K562 (cell line): Measurements from ENCODE around the gene SEC24C. TPM values are rescaled to one million over a fixed set of nuclear protein-coding genes. Genes with fewer than 3 reads are reported as not detected.

Source experiments
- ATAC-seq: fragments of 200-7000 bp; cut with Tn5 transposase; 3 replicates; pipeline ENCODE4 v1.9.1; 2020; ENCODE audit warnings: moderate library complexity
- BruUV-seq: library from RNA; stranded (reverse); fragments of 400-500 nt; replicated peaks from 2 replicates; lab custom pipeline; 2021; lab: Mats Ljungman, UMichigan
- CTCF ChIA-PET: fragments of 300-600 bp; formaldehyde crosslinking; extraction: SDS; loops from one replicate; lab custom pipeline; 2021; ENCODE audit warnings: low intra/inter-chr PET ratio; lab: Yijun Ruan, JAX
- POLR2A ChIA-PET: fragments of 300-600, 350-650 bp; sonication (Branson Sonifier 250); formaldehyde crosslinking; extraction: SDS; loops from one replicate; lab custom pipeline; 2021; ENCODE audit warnings: antibody characterized with exemption, inconsistent platforms; lab: Yijun Ruan, JAX
- DNase-seq, 4 experiments: peaks; one replicate each; pipeline versions ENCODE4 v3.0.0 to v3.0.0-alpha.2; 2011 to 2018; ENCODE audit warnings: low spot score in 3 of 4, mixed read lengths in 3 of 4; ENCODE audit errors: extremely low read depth in 1 of 4
- FAIRE-seq: peaks from 2 replicates; lab custom pipeline; 2011; peaks lifted over from hg19 to GRCh38; lab: Jason Lieb, UNC
- H2AFZ ChIP-seq: 2 replicates; pipeline ENCODE4 v1.6.0; 2011; ENCODE audit warnings: low read depth, low read length, control low read depth, inconsistent platforms
- H3K27ac ChIP-seq: fragments of 200-600 bp; 3 replicates; pipeline ENCODE4 v1.8.0; 2011; ENCODE audit warnings: low read depth, mild to moderate bottlenecking, control low read depth, inconsistent platforms, low read length, moderate library complexity, mixed read lengths; ENCODE audit errors: extremely low read depth
- H3K27me3 ChIP-seq, 2 experiments: fragments of 300-600 bp in 1 of 2; 2 replicates in 1 of 2; 3 replicates in 1 of 2; pipeline versions ENCODE4 v1.6.0 to v1.8.0; 2011; ENCODE audit warnings: inconsistent platforms in 2 of 2, low read length in 2 of 2, mild to moderate bottlenecking in 1 of 2, mixed read lengths in 1 of 2, moderate library complexity in 1 of 2; ENCODE audit not compliant: control insufficient read depth in 2 of 2, insufficient read depth in 2 of 2
- H3K36me3 ChIP-seq: fragments of 300-600 bp; 3 replicates; pipeline ENCODE4 v1.8.0; 2011; ENCODE audit warnings: mild to moderate bottlenecking, low read length, inconsistent platforms; ENCODE audit not compliant: control insufficient read depth, insufficient read depth
- H3K4me1 ChIP-seq, 2 experiments: fragments of 200-600 bp in 1 of 2; replicated peaks in 1 of 2; 2 replicates in 1 of 2; 3 replicates in 1 of 2; pipeline versions ENCODE4 v1.5.1 to v1.8.0; 2011; ENCODE audit warnings: inconsistent platforms in 2 of 2, low read length in 2 of 2, mild to moderate bottlenecking in 1 of 2, mixed read lengths in 1 of 2, moderate library complexity in 1 of 2; ENCODE audit not compliant: control insufficient read depth in 2 of 2, insufficient read depth in 2 of 2
- H3K4me2 ChIP-seq: 2 replicates; pipeline ENCODE4 v1.6.1; 2011; ENCODE audit warnings: low read length, control low read depth, inconsistent platforms, mixed read lengths; ENCODE audit not compliant: insufficient read depth
- H3K4me3 ChIP-seq: fragments of 200-600 bp; sonication (generic), shearing (Covaris generic); 2 replicates; pipeline ENCODE4 v1.5.1; 2016; ENCODE audit warnings: control low read depth, inconsistent platforms
- H3K79me2 ChIP-seq: fragments of 200-600 bp; 3 replicates; pipeline ENCODE4 v1.8.0; 2011; ENCODE audit warnings: low read length, inconsistent platforms; ENCODE audit not compliant: control insufficient read depth, insufficient read depth
- H3K9ac ChIP-seq, 2 experiments: 2 replicates each; pipeline versions ENCODE4 v1.6.0 to v1.6.1; 2011; ENCODE audit warnings: low read depth in 2 of 2, low read length in 2 of 2, control low read depth in 1 of 2, inconsistent platforms in 1 of 2, mild to moderate bottlenecking in 1 of 2, mixed read lengths in 1 of 2; ENCODE audit not compliant: insufficient read depth in 1 of 2
- H3K9me1 ChIP-seq: one replicate; pipeline ENCODE4 v1.6.0; 2011; ENCODE audit warnings: inconsistent platforms, mild to moderate bottlenecking, low read length, moderate library complexity; ENCODE audit not compliant: control insufficient read depth, insufficient read depth
- H3K9me3 ChIP-seq: replicated peaks from 2 replicates; pipeline ENCODE4 v1.5.1; 2011; ENCODE audit warnings: low read depth, low read length, inconsistent platforms; ENCODE audit not compliant: control insufficient read depth, insufficient read depth
- H4K20me1 ChIP-seq: replicated peaks from 2 replicates; pipeline ENCODE4 v1.6.1; 2011; ENCODE audit warnings: low read length, inconsistent platforms, mixed read lengths; ENCODE audit not compliant: control insufficient read depth, insufficient read depth
- FOXJ2 ChIP-seq: fragments of 200-800 bp; sonication (Bioruptor generic); IDR thresholded peaks from 2 replicates; pipeline ENCODE4 v1.6.1; 2016; ENCODE audit warnings: missing genetic modification characterization, missing compliant biosample characterization
- HMBOX1 ChIP-seq: sonication (generic); IDR thresholded peaks from 2 replicates; pipeline ENCODE4 v1.6.1; 2016
- KAT7 ChIP-seq: sonication (generic); formaldehyde crosslinking; IDR thresholded peaks from 2 replicates; pipeline ENCODE4 v1.8.0; 2022; ENCODE audit warnings: missing genetic modification reagents, mild to moderate bottlenecking, borderline replicate concordance
- MLX ChIP-seq, 2 experiments: fragments of 450-650 bp in 1 of 2; sonication (generic) in 1 of 2; formaldehyde crosslinking; conservative IDR thresholded peaks; 2 replicates each; pipeline versions ENCODE4 v1.4.0 to v1.8.1; 2020 to 2022; ENCODE audit warnings: mild to moderate bottlenecking in 1 of 2, missing genetic modification reagents in 1 of 2
- RBM39 ChIP-seq: fragments of 200-400 bp; formaldehyde crosslinking; optimal IDR thresholded peaks from 2 replicates; pipeline ENCODE3; 2018; ENCODE audit warnings: low read depth, low read length
- STAT5A ChIP-seq: IDR thresholded peaks from 2 replicates; pipeline ENCODE4 v1.6.1; 2012; ENCODE audit warnings: low read length, inconsistent platforms, borderline replicate concordance
- TAF15 ChIP-seq: fragments of 200-400 bp; formaldehyde crosslinking; IDR thresholded peaks from 2 replicates; pipeline ENCODE4 v1.6.1; 2017; ENCODE audit warnings: mild to moderate bottlenecking, low read depth, low read length, moderate library complexity
- ZBTB34 ChIP-seq: fragments of 250-450 bp; sonication (Bioruptor Pico); IDR thresholded peaks from 2 replicates; pipeline ENCODE4 v1.8.0; 2021; ENCODE audit warnings: mild to moderate bottlenecking, moderate library complexity
- ZBTB40 ChIP-seq, 2 experiments: fragments of 450-650 bp in 1 of 2; sonication (generic) in 1 of 2; formaldehyde crosslinking in 1 of 2; IDR thresholded peaks; 2 replicates each; pipeline versions ENCODE4 v1.7.1 to v1.9.0; 2016 to 2022; ENCODE audit warnings: inconsistent platforms in 1 of 2, mild to moderate bottlenecking in 1 of 2, missing genetic modification reagents in 1 of 2
- WGBS: fragments of 100-300 bp; shearing (Covaris generic); methylation state at CpG from one replicate; pipeline ENCODE4 v1.1.6; 2016; ENCODE audit warnings: low coverage, mixed read lengths; ENCODE audit not compliant: insufficient coverage; ENCODE audit errors: missing lambda C conversion rate; 5-methylcytosine and 5-hydroxymethylcytosine counted together
- in situ Hi-C: fragments of 300-500 bp; cut with MboI; formaldehyde crosslinking; loops from 4 replicates; pipeline ENCODE4 v1.15.0; 2018; ENCODE audit warnings: inconsistent platforms, mixed read lengths
- intact Hi-C: fragments of 100-400 bp; cut with micrococcal nuclease; formaldehyde crosslinking; loops from 2 replicates; pipeline ENCODE4 v1.14.2; 2022
- polyA plus RNA-seq, 8 experiments: library from polyadenylated mRNA; depleted of rRNA in 4 of 8; stranded (reverse) in 5 of 8; unstranded in 3 of 8; fragments of >200 nt; fragmentation: Nextera tagmentation in 2 of 8; fragmentation: Illumina TruSeq in 1 of 8; extraction: Ambion mirVana in 2 of 8; extraction: Trizol in 1 of 8; gene quantifications; 2 replicates each; pipeline versions ENCODE4 v1.2.1 to v1.2.3, GENCODE V29; 2011 to 2014; ENCODE audit warnings: inconsistent platforms in 1 of 8, missing spikeins in 1 of 8
- total RNA-seq, 7 experiments: library from RNA; depleted of rRNA in 6 of 7; stranded (reverse); fragments of >200 nt in 6 of 7; fragmentation: Illumina TruSeq in 2 of 7; extraction: Trizol in 2 of 7; gene quantifications; 2 replicates each; pipeline versions ENCODE4 v1.2.1 to v1.2.3, GENCODE V29; 2011 to 2021; ENCODE audit warnings: low replicate concordance in 1 of 7

SEC24C gene
- total and polyA plus RNA-seq, 9 of the 15 experiments (the other 6 are each of a cell fraction or from before 2014, with no cell fraction given): 19.0 to 115 (median 70.5) TPM

GRCh38 chr10:73716251-73716650 lies 27.9 kb upstream of the SEC24C start:
- no peak for FAIRE-seq
- Histone ChIP-seq H3K36me3 (peaks cover 70% of the 10 kb centered on the region), H2AFZ (no peak overlapping the region), H3K27ac (no peak overlapping the region), H4K20me1 (no peaks in the 10 kb centered on the region), H3K4me3 (no peak overlapping the region), H3K9me1 (no peaks in the 10 kb centered on the region), H3K79me2 (no peaks in the 10 kb centered on the region), H3K27me3 (no peaks in the 10 kb centered on the region), H3K4me1 (peaks cover 8 to 15% of the 10 kb centered on the region in 2 experiments), H3K9me3 (no peaks in the 10 kb centered on the region), H3K4me2 (no peak overlapping the region), H3K9ac (no peak overlapping the region)
- no TSS peak for BruUV-seq
- intact Hi-C loops (no loop called here), in situ Hi-C loops (no loop called here)
- DNase-seq: no peak
- WGBS: 94% methylated on average over 1 of the region's 1 CpG
- CTCF ChIA-PET: no interaction called here
- ATAC-seq: no peak
- POLR2A ChIA-PET: interaction anchor here (0.6 to 1.3 kb wide), 3 partner anchors 14 to 195 kb away, joined by 3 to 6 read pairs (median 4); partner anchors contain the start of gene PLAU
- TF ChIP-seq STAT5A (no peak), ZBTB34 (no peak), ZBTB40 (IDR thresholded peaks at IDR 0.05) (no peak), ZBTB40 (CRISPR knock-in tag; IDR thresholded peaks at IDR 0.05) (no peak), RBM39 (no peak), FOXJ2 (tag) (no peak), KAT7 (CRISPR knock-in tag) (no peak), TAF15 (no peak), MLX (CRISPR knock-in tag; conservative IDR thresholded peaks at IDR 0.05) (no peak), HMBOX1 (no peak)
